ENCODE measurements around the gene DGKZ.

DNA sequence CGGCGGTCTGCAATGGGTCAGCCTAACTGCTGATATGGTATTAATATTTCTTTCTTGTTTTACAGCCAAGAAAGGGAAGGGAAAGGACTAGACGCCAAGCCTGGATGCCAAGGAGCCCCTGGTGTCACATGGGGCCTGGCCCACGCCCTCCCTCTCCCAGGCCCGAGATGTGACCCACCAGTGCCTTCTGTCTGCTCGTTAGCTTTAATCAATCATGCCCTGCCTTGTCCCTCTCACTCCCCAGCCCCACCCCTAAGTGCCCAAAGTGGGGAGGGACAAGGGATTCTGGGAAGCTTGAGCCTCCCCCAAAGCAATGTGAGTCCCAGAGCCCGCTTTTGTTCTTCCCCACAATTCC, 36.1 kb downstream of the DGKZ start:
- no peak for TF ChIP-seq CTCF (IDR thresholded peaks at IDR 0.05)
- TF ChIP-seq POLR2A (IDR thresholded peaks at IDR 0.05): no peak
- no peak for TF ChIP-seq EP300 (IDR thresholded peaks at IDR 0.05)
- TF ChIP-seq POLR2AphosphoS5 (IDR thresholded peaks at IDR 0.05): no peak

All from stomach (tissue), 4 donors.